ENCODE data around the gene RNF128.
"Not testable (repeated sequence)": the region's sequence is repeated elsewhere in the genome, so short reads cannot be mapped to it uniquely, and the experiment has no call there.

Gene RNF128

GRCh38 chrX:106751407-106751806 lies 24.9 kb downstream of the RNF128 start:
- DNase-seq (ENCODE audit: low read depth), result no peak

GRCh38 chrX:106752101-106752678 lies 25.7 kb downstream of the RNF128 start:
- DNase-seq (ENCODE audit: low read depth), result no peak

GRCh38 chrX:106769288-106769687 lies 42.8 kb downstream of the RNF128 start:
- DNase-seq (ENCODE audit: low read depth), result not testable (repeated sequence)

- no peak for DNase-seq (ENCODE audit: low read depth)
Observed at GRCh38 chrX:106774981-106775380, 48.5 kb downstream of the RNF128 start.

GRCh38 chrX:106780264-106780663 lies 53.8 kb downstream of the RNF128 start:
- no peak for DNase-seq (ENCODE audit: low read depth)

GRCh38 chrX:106780664-106781377 lies 54.3 kb downstream of the RNF128 start:
- no peak for DNase-seq (ENCODE audit: low read depth)

- DNase-seq (ENCODE audit: low read depth), result no peak
Observed at GRCh38 chrX:106783716-106784115, 57.2 kb downstream of the RNF128 start.

GRCh38 chrX:106791495-106791894 lies 65.0 kb downstream of the RNF128 start:
- DNase-seq (ENCODE audit: low read depth), result no peak

GRCh38 chrX:106802063-106802387 lies 75.5 kb downstream of the RNF128 start:
- DNase-seq (ENCODE audit: low read depth), result no peak

- DNase-seq (ENCODE audit: low read depth), result no peak
Observed at GRCh38 chrX:106802388-106803275, 76.1 kb downstream of the RNF128 start, which contains the start of gene TBC1D8B. TSS of gene TBC1D8B (plus strand) at chrX:106802673. CDS start at chrX:106802854, 181 bp downstream.

GRCh38 chrX:106811131-106811910 lies 84.8 kb downstream of the RNF128 start:
- DNase-seq (ENCODE audit: low read depth), result no peak

GRCh38 chrX:106812930-106813329 lies 86.4 kb downstream of the RNF128 start:
- not testable (repeated sequence) for DNase-seq (ENCODE audit: low read depth)

- DNase-seq (ENCODE audit: low read depth), result not testable (repeated sequence)
Observed at GRCh38 chrX:106814093-106814492, 87.6 kb downstream of the RNF128 start.
